Skeletal muscle satellite cell (primary cell): Measurements from ENCODE around the gene CDC37L1.
"Not testable (repeated sequence)": the region's sequence is repeated elsewhere in the genome, so short reads cannot be mapped to it uniquely, and the experiment has no call there.

Experiments used
- H3K27me3 ChIP-seq: 2 replicates; pipeline ENCODE4 v1.7.0; 2013; ENCODE audit warnings: low read length; ENCODE audit not compliant: control insufficient read depth, insufficient read depth
- H3K36me3 ChIP-seq: 2 replicates; pipeline ENCODE4 v1.7.0; 2013; ENCODE audit warnings: mild to moderate bottlenecking, control low read depth, low read length; ENCODE audit not compliant: insufficient read depth
- H3K4me1 ChIP-seq: 2 replicates; pipeline ENCODE4 v1.7.0; 2013; ENCODE audit warnings: low read length; ENCODE audit not compliant: control insufficient read depth, insufficient read depth
- H3K4me2 ChIP-seq: 2 replicates; pipeline ENCODE4 v1.7.0; 2013; ENCODE audit warnings: mild to moderate bottlenecking, low read length
- H3K4me3 ChIP-seq: 2 replicates; pipeline ENCODE4 v1.7.0; 2013; ENCODE audit warnings: low read length
- H3K9ac ChIP-seq: 2 replicates; pipeline ENCODE4 v1.7.0; 2013; ENCODE audit warnings: mild to moderate bottlenecking, low read depth, low read length, moderate library complexity
- H3K9me3 ChIP-seq: replicated peaks from 2 replicates; pipeline ENCODE4 v1.7.0; 2013; ENCODE audit warnings: mild to moderate bottlenecking, control low read depth, low read length

The CDC37L1 gene

GRCh38 chr9:4660665-4661064 lies 18.7 kb upstream of the CDC37L1 start:
- peaks cover 27% of the 10 kb centered on the region for H3K4me1 ChIP-seq
- not testable (repeated sequence) for H3K9me3 ChIP-seq, H3K9ac ChIP-seq, H3K27me3 ChIP-seq, H3K36me3 ChIP-seq, H3K4me3 ChIP-seq, H3K4me2 ChIP-seq

- Histone ChIP-seq H3K9ac (peak overlapping the region; percentile 90), H3K9me3 (no peaks in the 10 kb centered on the region)
These were observed 18.2 kb upstream of the CDC37L1 start for GRCh38 chr9:4661165-4661564.

GRCh38 chr9:4661611-4662010 lies 17.8 kb upstream of the CDC37L1 start:
- no peaks in the 10 kb centered on the region for H3K9me3 ChIP-seq
- H3K36me3 ChIP-seq, result no peaks in the 10 kb centered on the region
- peak overlapping the region; percentile 83 for H3K4me3 ChIP-seq
- peak overlapping the region; percentile 90 for H3K9ac ChIP-seq
- H3K27me3 ChIP-seq, result no peaks in the 10 kb centered on the region
- peak overlapping the region; percentile 86 for H3K4me2 ChIP-seq
- H3K4me1 ChIP-seq, result peaks cover 37% of the 10 kb centered on the region

More at GRCh38 chr9:4661165-4661564, 18.2 kb upstream of the CDC37L1 start:
- Histone ChIP-seq H3K4me1 (peaks cover 32% of the 10 kb centered on the region), H3K4me3 (no peak overlapping the region), H3K4me2 (peak overlapping the region; percentile 86), H3K36me3 (no peaks in the 10 kb centered on the region), H3K27me3 (no peaks in the 10 kb centered on the region)

GRCh38 chr9:4662108-4662988 lies 17.0 kb upstream of the CDC37L1 start, which contains the start of gene PLPP6:
TSS of gene PLPP6 (plus strand) at chr9:4662294. CDS start at chr9:4662376, 82 bp downstream.
- Histone ChIP-seq H3K36me3 (no peaks in the 10 kb centered on the region), H3K4me3 (peak within 1 kb of the TSS; percentile 83), H3K4me1 (peaks cover 37% of the 10 kb centered on the region), H3K4me2 (peak within 1 kb of the TSS; percentile 86), H3K9me3 (no peaks in the 10 kb centered on the region), H3K27me3 (no peaks in the 10 kb centered on the region), H3K9ac (peak within 1 kb of the TSS; percentile 90)

- Histone ChIP-seq H3K36me3 (no peaks in the 10 kb centered on the region), H3K4me2 (peak overlapping the region; percentile 86), H3K27me3 (no peaks in the 10 kb centered on the region), H3K4me1 (peaks cover 37% of the 10 kb centered on the region), H3K9ac (peak overlapping the region; percentile 90), H3K9me3 (no peaks in the 10 kb centered on the region), H3K4me3 (peak overlapping the region; percentile 83)
These were observed 16.2 kb upstream of the CDC37L1 start for GRCh38 chr9:4662989-4663792.

GRCh38 chr9:4663956-4664355 lies 15.4 kb upstream of the CDC37L1 start:
- no peaks in the 10 kb centered on the region for H3K9me3 ChIP-seq
- no peak overlapping the region for H3K9ac ChIP-seq
- no peaks in the 10 kb centered on the region for H3K36me3 ChIP-seq
- peaks cover 37% of the 10 kb centered on the region for H3K4me1 ChIP-seq
- no peak overlapping the region for H3K4me3 ChIP-seq
- H3K4me2 ChIP-seq, result peak overlapping the region; percentile 86
- no peaks in the 10 kb centered on the region for H3K27me3 ChIP-seq

GRCh38 chr9:4665357-4665756 lies 14.0 kb upstream of the CDC37L1 start:
- H3K4me1 ChIP-seq, result peaks cover 37% of the 10 kb centered on the region
- no peak overlapping the region for H3K4me3 ChIP-seq
- no peak overlapping the region for H3K4me2 ChIP-seq
- H3K36me3 ChIP-seq, result no peaks in the 10 kb centered on the region
- no peaks in the 10 kb centered on the region for H3K9me3 ChIP-seq
- no peak overlapping the region for H3K9ac ChIP-seq
- no peaks in the 10 kb centered on the region for H3K27me3 ChIP-seq

GRCh38 chr9:4666042-4666699 lies 13.2 kb upstream of the CDC37L1 start, which contains the start of gene SPATA6L:
TSS of gene SPATA6L (minus strand) at chr9:4666480. CDS start at chr9:4666250, 230 bp downstream.
- Histone ChIP-seq H3K4me2 (peak within 1 kb of the TSS; percentile 93), H3K4me1 (peaks cover 35% of the 10 kb centered on the region), H3K4me3 (peak within 1 kb of the TSS; percentile 74), H3K36me3 (no peaks in the 10 kb centered on the region), H3K9ac (peak within 1 kb of the TSS; percentile 59), H3K9me3 (no peaks in the 10 kb centered on the region), H3K27me3 (no peaks in the 10 kb centered on the region)

- Histone ChIP-seq H3K4me2 (no peak overlapping the region), H3K9me3 (no peaks in the 10 kb centered on the region), H3K9ac (no peak overlapping the region), H3K36me3 (no peaks in the 10 kb centered on the region), H3K4me1 (peaks cover 25% of the 10 kb centered on the region), H3K27me3 (no peaks in the 10 kb centered on the region), H3K4me3 (no peak overlapping the region)
These were observed 11.7 kb upstream of the CDC37L1 start for GRCh38 chr9:4667681-4668080.

- Histone ChIP-seq H3K9ac (no peak overlapping the region), H3K36me3 (no peaks in the 10 kb centered on the region), H3K4me1 (peaks cover 18% of the 10 kb centered on the region), H3K4me2 (no peak overlapping the region), H3K4me3 (no peak overlapping the region), H3K9me3 (no peaks in the 10 kb centered on the region), H3K27me3 (no peaks in the 10 kb centered on the region)
These were observed 10.8 kb upstream of the CDC37L1 start for GRCh38 chr9:4668604-4669003.

- Histone ChIP-seq H3K4me1 (peaks cover 18% of the 10 kb centered on the region), H3K27me3 (no peaks in the 10 kb centered on the region), H3K4me2 (no peak overlapping the region), H3K4me3 (no peak overlapping the region), H3K36me3 (no peaks in the 10 kb centered on the region), H3K9me3 (no peaks in the 10 kb centered on the region), H3K9ac (no peak overlapping the region)
These were observed 9.5 kb upstream of the CDC37L1 start for GRCh38 chr9:4669890-4670289.
